ENCODE results near the gene CPNE4. TPM values are rescaled to one million over a fixed set of nuclear protein-coding genes. Genes with fewer than 3 reads are reported as not detected.
A peak's percentile ranks its signal among the peaks of the same experiment; 100 is the strongest.

Gene CPNE4
- total RNA-seq, 1 experiment from 2014 or later: 1.9 TPM

DNA sequence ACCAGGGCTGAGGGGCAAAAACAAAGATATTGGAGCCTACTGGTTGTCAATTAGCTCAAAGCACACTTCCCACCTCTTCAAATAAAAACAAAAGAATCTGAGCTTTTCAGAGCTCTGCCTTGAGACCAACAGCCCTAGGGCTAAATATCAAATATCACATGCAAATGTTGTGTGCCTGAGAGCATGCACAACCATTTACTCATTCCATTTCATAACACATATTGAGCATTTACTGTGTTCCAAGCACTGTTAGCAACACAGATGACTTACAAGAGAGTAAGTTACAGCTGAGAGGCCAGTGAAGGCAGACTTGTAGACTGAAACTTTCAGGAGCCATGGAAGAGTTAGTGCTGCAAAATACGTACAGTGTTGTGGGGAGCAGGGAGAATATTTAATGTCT is 222.4 kb downstream of the CPNE4 start:
- H3K79me1 ChIP-seq (ENCODE audit: insufficient read depth, low read depth, low read length, poor library complexity, severe bottlenecking): no peaks in the 10 kb centered on the region
- H3K23me2 ChIP-seq (ENCODE audit: insufficient read length, low read depth, low read length, poor library complexity, severe bottlenecking): no peaks in the 10 kb centered on the region
- no peak overlapping the region for H4K91ac ChIP-seq (ENCODE audit: insufficient read length, low read depth, low read length)
- H4K8ac ChIP-seq (replicated peaks; ENCODE audit: insufficient read length, low read depth, low read length): no peak overlapping the region
- no peak for TF ChIP-seq CTCF (conservative IDR thresholded peaks at IDR 0.05)
- Mint-ChIP-seq H3K9me3 (no peaks in the 10 kb centered on the region), H3K4me3 (no peak overlapping the region), H3K36me3 (ENCODE audit: insufficient read depth in 1 of 3, low read depth in 3 of 3) (peaks cover 0 to 2% (median 0%) of the 10 kb centered on the region in 3 experiments; a peak in 1 of 7 replicates), H3K27me3 (ENCODE audit: low read depth) (no peaks in the 10 kb centered on the region), H3K27ac (peak overlapping the region in 1 of 3 experiments; percentile 13; a peak in 1 of 7 replicates), H3K4me1 (peaks cover 14 to 15% of the 10 kb centered on the region in 2 experiments)
- no peak overlapping the region for H4K5ac ChIP-seq (ENCODE audit: insufficient read length, low read depth, low read length)
- H2BK5ac ChIP-seq (ENCODE audit: insufficient read length, low read length): no peak overlapping the region
- H3K27ac ChIP-seq (ENCODE audit: insufficient read length, low read depth, low read length): no peak overlapping the region
- no peaks in the 10 kb centered on the region for H3K27me3 ChIP-seq (ENCODE audit: insufficient read depth, low read length)
- H2BK20ac ChIP-seq (ENCODE audit: low read depth, low read length, poor library complexity, severe bottlenecking): no peak overlapping the region
- no peak for DNase-seq
- no peaks in the 10 kb centered on the region for H4K20me1 ChIP-seq (ENCODE audit: control insufficient read depth, insufficient read depth, insufficient read length)
- no peak overlapping the region for H3K14ac ChIP-seq (ENCODE audit: insufficient read depth, low read length)
- no peak overlapping the region for H2AFZ ChIP-seq (ENCODE audit: low read length)
- H3K4me1 ChIP-seq (ENCODE audit: insufficient read depth, low read length): no peaks in the 10 kb centered on the region; the same call in 1 of the 2 replicates
- H3K9me3 ChIP-seq (ENCODE audit: control insufficient read depth, low read depth, low read length): no peaks in the 10 kb centered on the region
- H2BK120ac ChIP-seq (ENCODE audit: low read depth, low read length, poor library complexity, severe bottlenecking): no peak overlapping the region
- no peak overlapping the region for H3K4ac ChIP-seq (ENCODE audit: low read depth, low read length)
- no peak overlapping the region for H3K56ac ChIP-seq (ENCODE audit: insufficient read length, low read depth, low read length)
- no peak overlapping the region for H3K4me2 ChIP-seq (ENCODE audit: insufficient read depth, insufficient read length, low read length)
- H3K79me2 ChIP-seq (ENCODE audit: insufficient read depth, low read length): no peaks in the 10 kb centered on the region
- no peak overlapping the region for H2BK15ac ChIP-seq (ENCODE audit: low read depth, low read length)
- H3T11ph ChIP-seq (ENCODE audit: low read length): no peak overlapping the region
- H3K18ac ChIP-seq (ENCODE audit: insufficient read length, low read depth, low read length): no peak overlapping the region
- no CpG with 5 or more reads among the region's 1 CpG for WGBS (ENCODE audit: extremely low coverage, insufficient read length, low lambda C conversion rate)
- no peak overlapping the region for H2AK5ac ChIP-seq (ENCODE audit: insufficient read length, low read length)
- no peak overlapping the region for H3K23ac ChIP-seq (ENCODE audit: insufficient read length, low read depth, low read length)
- no peak overlapping the region for H3K9ac ChIP-seq (ENCODE audit: extremely low read depth, insufficient read length, low read length)
- H2BK12ac ChIP-seq (ENCODE audit: insufficient read length, low read depth, low read length): no peak overlapping the region
